Measurements from ENCODE around the gene ZC3HAV1L.
"Not testable (repeated sequence)": the region's sequence is repeated elsewhere in the genome, so short reads cannot be mapped to it uniquely, and the experiment has no call there.

The ZC3HAV1L gene

GRCh38 chr7:139026551-139026950, 9.3 kb downstream of the ZC3HAV1L start:
- no peak for TF ChIP-seq CTCF (IDR thresholded peaks at IDR 0.05; ENCODE audit: low read depth, low read length, missing control alignments)
- H3K4me3 ChIP-seq (ENCODE audit: low read depth, low read length), result no peak overlapping the region
- no peak for DNase-seq (ENCODE audit: low read depth)
- in situ Hi-C loops (cut with HindIII; ENCODE audit: low sequenced_read_pairs), result no loop called here

- H3K4me3 ChIP-seq (ENCODE audit: low read depth, low read length); DNase-seq (ENCODE audit: low read depth); in situ Hi-C loops (cut with HindIII; ENCODE audit: low sequenced_read_pairs): not testable (repeated sequence)
These were observed 10.0 kb downstream of the ZC3HAV1L start for GRCh38 chr7:139025861-139026260.

GRCh38 chr7:139023076-139023475, 12.8 kb downstream of the ZC3HAV1L start:
- H3K4me3 ChIP-seq (ENCODE audit: low read depth, low read length), result no peak overlapping the region
- DNase-seq (ENCODE audit: low read depth), result no peak
- in situ Hi-C loops (cut with HindIII; ENCODE audit: low sequenced_read_pairs), result no loop called here
- no peak for TF ChIP-seq CTCF (IDR thresholded peaks at IDR 0.05; ENCODE audit: low read depth, low read length, missing control alignments)

DNA sequence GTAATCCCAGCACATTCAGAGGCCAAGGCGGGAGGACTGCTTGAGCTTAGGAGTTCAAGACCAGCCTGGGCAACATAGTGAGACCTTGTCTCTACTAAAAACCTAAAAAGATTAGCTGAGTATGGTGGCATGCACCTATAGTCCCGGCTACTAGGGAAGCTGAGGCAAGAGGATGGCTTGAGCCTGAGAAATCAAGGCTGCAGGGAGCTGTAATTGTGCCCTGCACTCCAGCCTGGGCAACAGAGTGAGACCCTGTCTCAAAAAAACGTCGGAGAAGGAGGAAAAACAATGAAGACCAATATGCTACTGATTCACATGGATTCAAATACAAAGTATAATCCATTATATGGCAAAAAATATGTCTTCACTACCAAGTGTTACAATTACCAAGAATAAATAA, 13.6 kb downstream of the ZC3HAV1L start:
- in situ Hi-C loops (cut with HindIII; ENCODE audit: low sequenced_read_pairs), result no loop called here
- DNase-seq (ENCODE audit: low read depth), result no peak
- TF ChIP-seq CTCF (IDR thresholded peaks at IDR 0.05; ENCODE audit: low read depth, low read length, missing control alignments), result no peak

GRCh38 chr7:139018910-139019309, 16.9 kb downstream of the ZC3HAV1L start:
- DNase-seq (ENCODE audit: low read depth), result no peak
- in situ Hi-C loops (cut with HindIII; ENCODE audit: low sequenced_read_pairs), result no loop called here
- no peak overlapping the region for H3K4me3 ChIP-seq (ENCODE audit: low read depth, low read length)
- no peak for TF ChIP-seq CTCF (IDR thresholded peaks at IDR 0.05; ENCODE audit: low read depth, low read length, missing control alignments)

More for the DNA sequence above, 13.6 kb downstream of the ZC3HAV1L start:
- no peak overlapping the region for H3K4me3 ChIP-seq (ENCODE audit: low read depth, low read length)

- in situ Hi-C loops (cut with HindIII; ENCODE audit: low sequenced_read_pairs), result no loop called here
- peak; percentile 49 for DNase-seq (ENCODE audit: low read depth)
- no peak overlapping the region for H3K4me3 ChIP-seq (ENCODE audit: low read depth, low read length)
- peak; percentile 78 for TF ChIP-seq CTCF (IDR thresholded peaks at IDR 0.05; ENCODE audit: low read depth, low read length, missing control alignments)
These were observed 18.8 kb downstream of the ZC3HAV1L start for GRCh38 chr7:139016931-139017511.

GRCh38 chr7:139011373-139011772, 24.5 kb downstream of the ZC3HAV1L start:
- no peak for DNase-seq (ENCODE audit: low read depth)
- in situ Hi-C loops (cut with HindIII; ENCODE audit: low sequenced_read_pairs), result no loop called here
- H3K4me3 ChIP-seq (ENCODE audit: low read depth, low read length), result no peak overlapping the region
- TF ChIP-seq CTCF (IDR thresholded peaks at IDR 0.05; ENCODE audit: low read depth, low read length, missing control alignments), result no peak

Measured in astrocyte of the cerebellum (primary cell).